Mucosa of rectum (tissue), 2 donors: ENCODE results near the gene SERPINB5.
A peak's percentile ranks its signal among the peaks of the same experiment; 100 is the strongest.

Experiments
- H3K27ac ChIP-seq, 2 donors: one replicate each; pipeline ENCODE4 v1.7.0; 2013; ENCODE audit warnings: inconsistent platforms in 2 of 2, low read depth in 2 of 2, low read length in 2 of 2
- H3K27me3 ChIP-seq, 2 donors: one replicate each; pipeline ENCODE4 v1.7.0; 2013; ENCODE audit warnings: low read length in 2 of 2; ENCODE audit not compliant: control insufficient read depth in 2 of 2, insufficient read depth in 2 of 2
- H3K36me3 ChIP-seq, 2 donors: one replicate each; pipeline ENCODE4 v1.7.0; 2013; ENCODE audit warnings: low read length in 2 of 2; ENCODE audit not compliant: control insufficient read depth in 2 of 2, insufficient read depth in 2 of 2
- H3K4me1 ChIP-seq, 2 donors: one replicate each; pipeline ENCODE4 v1.7.0; 2013; ENCODE audit warnings: low read length in 2 of 2, mild to moderate bottlenecking in 1 of 2; ENCODE audit not compliant: control insufficient read depth in 2 of 2, insufficient read depth in 2 of 2
- H3K4me3 ChIP-seq, 2 donors: one replicate each; pipeline ENCODE4 v1.7.0; 2013; ENCODE audit warnings: low read length in 2 of 2
- H3K9ac ChIP-seq, 2 donors: one replicate each; pipeline ENCODE4 v1.7.0; 2013; ENCODE audit warnings: low read length in 2 of 2, low read depth in 1 of 2, mild to moderate bottlenecking in 1 of 2
- H3K9me3 ChIP-seq, 2 donors: one replicate each; pipeline ENCODE4 v1.7.0; 2013; ENCODE audit warnings: low read length in 2 of 2; ENCODE audit not compliant: control insufficient read depth in 2 of 2
- donor health status: healthy.
- donor health status: Normal muscosa, but diverticular disease.

Gene SERPINB5

DNA sequence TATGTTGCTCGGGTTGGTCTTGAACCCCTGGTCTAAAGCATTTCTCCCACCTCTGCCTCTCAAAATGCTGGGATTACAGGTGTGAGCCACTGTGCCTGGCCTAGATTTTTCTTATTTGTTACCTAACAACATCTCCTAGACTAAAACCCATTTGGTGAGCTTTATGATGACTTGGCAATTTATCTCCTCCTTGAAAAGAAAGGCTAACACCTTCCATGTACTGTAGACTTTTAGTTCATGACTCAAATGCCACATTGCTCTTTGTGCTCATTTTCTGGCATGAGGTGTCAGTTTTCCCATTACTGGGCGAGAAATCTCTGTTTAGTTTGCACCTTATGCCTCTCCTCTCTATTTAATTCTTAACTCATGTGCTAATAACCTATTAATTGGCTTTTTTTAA lies 12.3 kb upstream of the SERPINB5 start:
- Histone ChIP-seq H3K9me3 (no peaks in the 10 kb centered on the region), H3K27ac (no peak overlapping the region), H3K9ac (no peak overlapping the region), H3K4me1 (no peaks in the 10 kb centered on the region), H3K36me3 (no peaks in the 10 kb centered on the region), H3K27me3 (peaks cover 0 to 2% of the 10 kb centered on the region in 2 donors), H3K4me3 (no peak overlapping the region)

DNA sequence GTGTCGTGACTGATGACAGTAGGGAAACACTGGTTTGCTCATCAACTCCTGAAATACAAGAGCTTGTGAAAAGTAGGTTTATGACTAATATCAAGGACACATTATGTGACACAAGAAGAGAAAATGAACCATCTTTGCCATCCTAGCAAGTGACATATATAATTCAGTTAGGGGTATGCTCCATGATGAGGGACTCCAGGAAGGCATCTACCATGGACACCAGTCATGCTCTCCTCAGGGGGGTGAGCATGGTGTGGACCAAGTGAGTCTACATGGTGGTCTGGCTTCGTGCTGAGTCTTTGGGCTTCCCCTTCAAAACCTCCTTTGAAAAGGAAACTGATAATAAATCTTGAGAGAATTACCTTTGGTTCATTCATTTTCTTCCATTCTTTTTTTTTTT lies 11.7 kb upstream of the SERPINB5 start:
- H3K9ac ChIP-seq: no peak overlapping the region
- peaks cover 0 to 2% of the 10 kb centered on the region in 2 donors for H3K27me3 ChIP-seq
- H3K4me3 ChIP-seq: no peak overlapping the region
- H3K27ac ChIP-seq: no peak overlapping the region
- H3K9me3 ChIP-seq: no peaks in the 10 kb centered on the region
- no peaks in the 10 kb centered on the region for H3K4me1 ChIP-seq
- no peaks in the 10 kb centered on the region for H3K36me3 ChIP-seq

DNA sequence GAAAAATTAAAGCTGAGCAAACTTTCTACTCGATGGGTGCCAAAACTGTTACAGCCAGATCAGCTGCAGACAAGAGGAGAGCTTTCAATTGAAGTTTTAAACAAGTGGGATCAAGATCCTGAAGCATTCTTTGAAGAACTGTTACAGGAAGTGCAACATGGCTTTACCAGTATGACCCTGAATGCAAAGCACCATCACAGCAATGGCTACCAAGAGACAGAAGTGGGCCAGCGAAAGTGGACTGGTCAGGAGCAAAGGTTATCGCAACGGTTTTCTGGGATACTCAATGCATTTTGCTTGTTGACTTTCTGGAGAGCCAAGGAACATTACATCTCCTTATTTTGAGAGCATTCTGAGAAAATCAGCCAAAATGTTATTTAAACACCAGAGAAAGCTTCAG lies 9.1 kb upstream of the SERPINB5 start:
- Histone ChIP-seq H3K4me1 (no peaks in the 10 kb centered on the region), H3K36me3 (no peaks in the 10 kb centered on the region), H3K9ac (no peak overlapping the region), H3K27ac (no peak overlapping the region), H3K9me3 (no peaks in the 10 kb centered on the region), H3K4me3 (no peak overlapping the region), H3K27me3 (no peaks in the 10 kb centered on the region)

DNA sequence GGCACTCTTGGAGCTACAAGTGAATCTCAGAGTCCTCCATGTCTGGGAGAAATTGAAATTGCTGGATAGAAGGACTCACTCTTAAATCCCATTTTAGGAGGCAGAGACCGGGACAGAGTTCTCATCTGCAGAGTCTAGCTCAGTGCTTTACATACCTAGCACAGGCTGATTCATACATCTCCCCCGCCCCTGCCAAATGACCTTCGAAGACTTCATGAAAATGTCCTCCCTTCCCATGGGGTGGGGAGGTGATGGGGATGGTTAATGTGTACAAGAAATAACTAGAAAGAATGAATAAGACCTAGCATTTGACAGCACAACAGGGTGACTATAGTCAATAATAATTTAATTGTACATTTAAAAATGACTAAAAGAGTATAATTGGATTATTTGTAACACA lies 8.2 kb upstream of the SERPINB5 start:
- Histone ChIP-seq H3K9me3 (no peaks in the 10 kb centered on the region), H3K9ac (no peak overlapping the region), H3K4me1 (no peaks in the 10 kb centered on the region), H3K27ac (no peak overlapping the region), H3K36me3 (no peaks in the 10 kb centered on the region), H3K4me3 (no peak overlapping the region), H3K27me3 (no peaks in the 10 kb centered on the region)

DNA sequence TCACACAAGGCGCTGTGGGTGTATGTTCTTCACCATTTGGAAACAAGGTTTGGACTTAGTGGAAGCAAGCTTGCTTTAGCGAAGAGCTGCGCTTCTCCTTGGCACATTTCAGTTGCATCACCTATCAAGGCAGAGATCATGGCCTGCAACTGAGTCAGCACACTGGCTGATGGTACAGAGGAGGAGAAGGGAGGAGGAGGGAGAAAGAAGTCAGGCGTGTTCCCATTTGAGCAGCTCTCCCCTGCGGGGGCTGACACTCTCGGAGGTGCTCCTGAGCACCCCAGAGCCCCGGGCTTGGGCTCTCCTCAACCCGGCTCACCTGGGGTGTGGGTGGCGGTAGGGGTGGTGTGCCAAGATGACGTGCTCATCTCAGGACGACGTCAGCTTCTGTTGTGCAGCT lies 6.0 kb upstream of the SERPINB5 start:
- Histone ChIP-seq H3K4me1 (no peaks in the 10 kb centered on the region), H3K36me3 (no peaks in the 10 kb centered on the region), H3K27ac (no peak overlapping the region), H3K27me3 (no peaks in the 10 kb centered on the region), H3K9me3 (no peaks in the 10 kb centered on the region), H3K4me3 (no peak overlapping the region), H3K9ac (no peak overlapping the region)

DNA sequence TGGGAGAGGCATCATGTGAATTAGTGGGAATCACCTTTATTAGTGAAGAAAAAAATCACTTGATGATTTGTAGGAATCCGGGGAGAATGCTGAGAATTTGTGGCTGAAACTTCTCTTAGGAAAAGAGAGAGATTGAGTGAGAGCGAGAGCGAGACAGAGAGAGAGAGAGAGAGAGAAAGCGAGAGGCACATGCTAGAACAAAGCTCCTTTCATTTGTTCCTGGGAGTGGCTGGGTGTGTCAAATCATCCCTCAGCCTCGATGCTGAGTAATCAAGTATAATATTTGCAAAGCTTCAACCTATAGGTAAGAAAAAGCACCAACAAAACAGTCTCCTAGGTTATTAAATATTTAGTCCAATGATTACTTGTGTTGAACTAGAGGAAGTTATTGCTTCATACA lies 4.4 kb upstream of the SERPINB5 start:
- Histone ChIP-seq H3K9ac (no peak overlapping the region), H3K36me3 (no peaks in the 10 kb centered on the region), H3K27me3 (no peaks in the 10 kb centered on the region), H3K9me3 (no peaks in the 10 kb centered on the region), H3K4me3 (no peak overlapping the region), H3K27ac (peak overlapping the region; percentile 24 to 41), H3K4me1 (peaks cover 0 to 5% of the 10 kb centered on the region in 2 donors)

DNA sequence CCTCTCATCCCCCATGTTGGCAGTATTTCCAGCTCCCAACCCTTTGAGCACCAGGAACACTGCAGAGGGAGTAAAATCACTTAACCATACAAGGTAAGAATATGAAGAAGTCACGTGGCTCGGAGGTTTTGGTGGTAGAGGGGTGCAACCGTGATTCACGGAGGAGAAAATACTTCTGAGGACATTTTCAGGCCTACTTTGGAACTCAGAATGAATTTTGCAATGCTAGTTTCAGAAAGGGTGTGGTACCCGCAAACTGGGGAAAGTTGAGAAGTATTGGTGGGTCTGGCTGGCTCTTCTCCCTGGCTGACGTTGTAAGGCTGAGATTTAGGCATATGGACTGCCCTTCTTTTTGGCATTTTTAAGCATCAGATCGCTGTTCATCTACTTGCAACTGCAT lies 442 bp downstream of the SERPINB5 start:
- no peak overlapping the region for H3K27ac ChIP-seq
- H3K9me3 ChIP-seq: no peaks in the 10 kb centered on the region
- no peak overlapping the region for H3K9ac ChIP-seq
- H3K27me3 ChIP-seq: no peaks in the 10 kb centered on the region
- H3K36me3 ChIP-seq: no peaks in the 10 kb centered on the region
- no peak overlapping the region for H3K4me3 ChIP-seq
- peaks cover 0 to 5% of the 10 kb centered on the region in 2 donors for H3K4me1 ChIP-seq

DNA sequence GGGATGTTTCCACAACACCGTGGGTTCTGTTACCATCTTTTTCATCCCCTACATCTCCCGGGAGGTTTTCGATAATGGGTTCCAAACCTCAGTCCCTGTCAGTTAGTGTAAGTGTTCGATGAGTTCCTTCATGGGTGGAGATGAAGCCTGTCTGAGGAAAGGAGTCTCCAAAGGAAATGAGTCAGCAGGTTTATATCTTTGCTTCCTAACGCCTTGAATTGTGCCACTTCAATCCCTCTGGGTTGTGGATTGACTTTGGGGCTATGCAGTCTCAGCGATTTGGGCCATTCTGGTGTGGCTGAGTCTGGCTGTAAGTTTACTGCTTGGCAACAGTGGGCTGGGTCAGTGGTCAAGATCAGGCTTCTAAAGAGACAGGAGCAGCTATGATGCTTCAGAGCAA lies 1.2 kb downstream of the SERPINB5 start:
- no peaks in the 10 kb centered on the region for H3K36me3 ChIP-seq
- no peak overlapping the region for H3K4me3 ChIP-seq
- peaks cover 0 to 5% of the 10 kb centered on the region in 2 donors for H3K4me1 ChIP-seq
- no peaks in the 10 kb centered on the region for H3K9me3 ChIP-seq
- no peak overlapping the region for H3K9ac ChIP-seq
- H3K27me3 ChIP-seq: no peaks in the 10 kb centered on the region
- no peak overlapping the region for H3K27ac ChIP-seq

DNA sequence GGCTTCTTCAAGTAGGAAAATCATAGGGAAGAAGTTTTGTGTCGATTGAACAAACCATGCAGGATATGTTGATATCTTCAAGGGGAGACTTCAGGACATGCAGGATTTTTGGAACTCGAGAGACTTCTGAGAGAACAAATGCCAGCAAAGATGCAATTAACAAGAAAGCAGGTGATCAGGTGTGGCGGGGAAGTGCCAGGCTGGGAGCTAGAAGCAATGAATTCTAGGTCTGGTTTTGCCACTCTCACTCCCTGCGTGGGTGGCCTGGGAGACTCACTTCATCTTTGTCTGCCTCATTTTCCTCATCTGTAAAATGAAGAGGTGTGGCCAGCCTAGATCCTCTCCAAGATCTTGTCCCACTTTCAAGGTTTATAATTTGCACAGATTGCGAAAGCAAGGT lies 3.1 kb downstream of the SERPINB5 start:
- Histone ChIP-seq H3K9ac (no peak overlapping the region), H3K36me3 (no peaks in the 10 kb centered on the region), H3K4me3 (no peak overlapping the region), H3K4me1 (peaks cover 0 to 5% of the 10 kb centered on the region in 2 donors), H3K9me3 (no peaks in the 10 kb centered on the region), H3K27ac (no peak overlapping the region), H3K27me3 (no peaks in the 10 kb centered on the region)

DNA sequence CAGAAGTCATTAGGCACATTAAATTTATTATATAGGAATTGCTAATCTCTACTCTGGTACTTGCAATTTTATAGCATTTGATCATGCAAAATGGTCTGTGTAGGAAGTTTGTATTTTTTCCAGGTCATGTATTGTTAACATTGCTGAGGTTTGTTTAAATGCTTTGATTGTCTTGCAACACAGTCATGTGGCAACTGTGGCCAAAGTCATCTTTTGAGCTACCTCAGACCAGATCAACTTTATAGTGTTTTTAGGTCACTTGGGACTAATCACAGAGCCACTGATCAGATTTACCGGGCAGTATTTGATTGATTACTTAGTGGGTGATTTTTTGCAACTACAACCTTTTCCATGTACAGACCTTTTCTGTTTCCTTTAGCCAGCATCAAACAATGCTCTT lies 3.7 kb downstream of the SERPINB5 start:
- H3K4me1 ChIP-seq: peaks cover 0 to 5% of the 10 kb centered on the region in 2 donors
- no peak overlapping the region for H3K27ac ChIP-seq
- H3K4me3 ChIP-seq: no peak overlapping the region
- no peaks in the 10 kb centered on the region for H3K27me3 ChIP-seq
- H3K9me3 ChIP-seq: no peaks in the 10 kb centered on the region
- no peak overlapping the region for H3K9ac ChIP-seq
- no peaks in the 10 kb centered on the region for H3K36me3 ChIP-seq

DNA sequence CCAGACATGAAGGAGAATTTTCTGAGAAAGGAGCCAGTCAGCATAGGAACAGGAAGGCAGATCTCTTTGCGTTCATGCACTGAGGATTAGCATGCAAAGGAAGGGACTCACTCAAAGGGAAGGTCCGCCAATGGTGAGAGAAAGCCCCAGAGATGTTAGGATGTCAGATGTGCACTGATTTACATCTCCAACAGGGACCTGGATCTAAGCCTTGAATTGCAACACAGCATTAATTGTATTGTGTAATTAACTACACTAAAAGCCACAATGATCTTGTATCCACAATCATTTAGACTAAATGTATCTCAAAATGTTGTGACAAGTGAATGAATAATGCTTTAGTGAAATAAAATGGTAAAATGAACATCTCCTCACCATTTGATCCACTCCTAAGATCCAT lies 4.2 kb downstream of the SERPINB5 start:
- Histone ChIP-seq H3K27ac (no peak overlapping the region), H3K9ac (no peak overlapping the region), H3K4me3 (no peak overlapping the region), H3K9me3 (no peaks in the 10 kb centered on the region), H3K27me3 (no peaks in the 10 kb centered on the region), H3K4me1 (peaks cover 0 to 5% of the 10 kb centered on the region in 2 donors), H3K36me3 (no peaks in the 10 kb centered on the region)
